Nephron progenitor cell (in vitro differentiated cells): ENCODE results near the gene EEF1A1.
"Not testable (repeated sequence)": the region's sequence is repeated elsewhere in the genome, so short reads cannot be mapped to it uniquely, and the experiment has no call there.

ENCODE experiments used
- DNase-seq: peaks from one replicate; pipeline ENCODE4 v3.0.0; 2021
- H3K27ac Mint-ChIP-seq: 2 replicates; pipeline ENCODE4 v1.8.0; 2021; ENCODE audit warnings: mild to moderate bottlenecking, moderate library complexity, mixed read lengths
- H3K27me3 Mint-ChIP-seq: 2 replicates; pipeline ENCODE4 v1.8.0; 2021; ENCODE audit warnings: mild to moderate bottlenecking, low read depth, mixed read lengths; ENCODE audit not compliant: poor library complexity
- H3K36me3 Mint-ChIP-seq: 2 replicates; pipeline ENCODE4 v1.8.0; 2021; ENCODE audit warnings: low read depth, mixed read lengths
- H3K4me1 Mint-ChIP-seq: 2 replicates; pipeline ENCODE4 v1.8.0; 2021; ENCODE audit warnings: mixed read lengths
- H3K4me3 Mint-ChIP-seq: 2 replicates; pipeline ENCODE4 v1.8.0; 2021; ENCODE audit warnings: mild to moderate bottlenecking, moderate library complexity, mixed read lengths
- H3K9me3 Mint-ChIP-seq: 2 replicates; pipeline ENCODE4 v1.8.0; 2021; ENCODE audit warnings: mild to moderate bottlenecking, moderate library complexity, mixed read lengths
- TF ChIP-seq, protein P1 (sequence below): fragments of 200-600 bp; sonication (generic); IDR thresholded peaks from 2 replicates; pipeline ENCODE4 v1.5.0; 2021; ENCODE audit warnings: antibody characterized with exemption

EEF1A1 gene

DNA sequence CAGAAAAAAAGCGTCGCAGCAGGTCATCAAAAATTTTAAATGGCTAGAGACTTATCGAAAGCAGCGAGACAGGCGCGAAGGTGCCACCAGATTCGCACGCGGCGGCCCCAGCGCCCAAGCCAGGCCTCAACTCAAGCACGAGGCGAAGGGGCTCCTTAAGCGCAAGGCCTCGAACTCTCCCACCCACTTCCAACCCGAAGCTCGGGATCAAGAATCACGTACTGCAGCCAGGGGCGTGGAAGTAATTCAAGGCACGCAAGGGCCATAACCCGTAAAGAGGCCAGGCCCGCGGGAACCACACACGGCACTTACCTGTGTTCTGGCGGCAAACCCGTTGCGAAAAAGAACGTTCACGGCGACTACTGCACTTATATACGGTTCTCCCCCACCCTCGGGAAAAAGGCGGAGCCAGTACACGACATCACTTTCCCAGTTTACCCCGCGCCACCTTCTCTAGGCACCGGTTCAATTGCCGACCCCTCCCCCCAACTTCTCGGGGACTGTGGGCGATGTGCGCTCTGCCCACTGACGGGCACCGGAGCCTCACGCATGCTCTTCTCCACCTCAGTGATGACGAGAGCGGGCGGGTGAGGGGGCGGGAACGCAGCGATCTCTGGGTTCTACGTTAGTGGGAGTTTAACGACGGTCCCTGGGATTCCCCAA, at the start of gene EEF1A1:
TSS of gene EEF1A1 (minus strand) at position 345 of the 663 bp plus-strand sequence. CDS start 1,006 bp downstream, outside the sequence.
- peak within 1 kb of the TSS; percentile 100 for H3K27ac Mint-ChIP-seq
- peaks cover 46% of the 10 kb centered on the region for H3K36me3 Mint-ChIP-seq
- peak; percentile 97 for DNase-seq
- TF ChIP-seq, protein P1, sequence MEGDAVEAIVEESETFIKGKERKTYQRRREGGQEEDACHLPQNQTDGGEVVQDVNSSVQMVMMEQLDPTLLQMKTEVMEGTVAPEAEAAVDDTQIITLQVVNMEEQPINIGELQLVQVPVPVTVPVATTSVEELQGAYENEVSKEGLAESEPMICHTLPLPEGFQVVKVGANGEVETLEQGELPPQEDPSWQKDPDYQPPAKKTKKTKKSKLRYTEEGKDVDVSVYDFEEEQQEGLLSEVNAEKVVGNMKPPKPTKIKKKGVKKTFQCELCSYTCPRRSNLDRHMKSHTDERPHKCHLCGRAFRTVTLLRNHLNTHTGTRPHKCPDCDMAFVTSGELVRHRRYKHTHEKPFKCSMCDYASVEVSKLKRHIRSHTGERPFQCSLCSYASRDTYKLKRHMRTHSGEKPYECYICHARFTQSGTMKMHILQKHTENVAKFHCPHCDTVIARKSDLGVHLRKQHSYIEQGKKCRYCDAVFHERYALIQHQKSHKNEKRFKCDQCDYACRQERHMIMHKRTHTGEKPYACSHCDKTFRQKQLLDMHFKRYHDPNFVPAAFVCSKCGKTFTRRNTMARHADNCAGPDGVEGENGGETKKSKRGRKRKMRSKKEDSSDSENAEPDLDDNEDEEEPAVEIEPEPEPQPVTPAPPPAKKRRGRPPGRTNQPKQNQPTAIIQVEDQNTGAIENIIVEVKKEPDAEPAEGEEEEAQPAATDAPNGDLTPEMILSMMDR, result no peak
- H3K9me3 Mint-ChIP-seq, result peaks cover 3% of the 10 kb centered on the region
- no peaks in the 10 kb centered on the region for H3K27me3 Mint-ChIP-seq
- H3K4me1 Mint-ChIP-seq, result peaks cover 41% of the 10 kb centered on the region
- peak within 1 kb of the TSS; percentile 99 for H3K4me3 Mint-ChIP-seq

DNA sequence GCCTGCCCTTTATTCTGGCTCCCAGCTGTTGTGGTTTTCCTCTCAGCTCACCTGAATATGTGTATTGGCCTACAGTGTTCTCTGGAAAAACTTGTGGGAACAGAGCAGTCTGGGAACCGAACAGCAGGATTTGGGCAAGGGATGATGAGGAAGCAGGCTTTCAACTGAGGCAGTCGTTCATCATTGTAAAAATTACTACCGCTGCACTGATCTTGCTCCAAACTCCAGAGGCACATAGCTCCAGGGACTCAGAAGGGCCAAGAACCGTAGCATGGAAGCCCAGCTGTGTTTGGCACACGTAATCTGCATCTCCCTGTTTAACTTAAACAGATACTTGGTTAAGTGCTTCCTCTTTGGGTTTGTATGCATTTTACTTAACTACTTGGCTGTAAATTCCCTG, 48.3 kb upstream of the EEF1A1 start:
- Mint-ChIP-seq H3K4me3 (no peak overlapping the region), H3K36me3 (no peaks in the 10 kb centered on the region), H3K27ac (no peak overlapping the region), H3K9me3 (peaks cover 11% of the 10 kb centered on the region), H3K4me1 (peaks cover 10% of the 10 kb centered on the region), H3K27me3 (peaks cover 2% of the 10 kb centered on the region)
- no peak for DNase-seq
- TF ChIP-seq, protein P1, result no peak

DNA sequence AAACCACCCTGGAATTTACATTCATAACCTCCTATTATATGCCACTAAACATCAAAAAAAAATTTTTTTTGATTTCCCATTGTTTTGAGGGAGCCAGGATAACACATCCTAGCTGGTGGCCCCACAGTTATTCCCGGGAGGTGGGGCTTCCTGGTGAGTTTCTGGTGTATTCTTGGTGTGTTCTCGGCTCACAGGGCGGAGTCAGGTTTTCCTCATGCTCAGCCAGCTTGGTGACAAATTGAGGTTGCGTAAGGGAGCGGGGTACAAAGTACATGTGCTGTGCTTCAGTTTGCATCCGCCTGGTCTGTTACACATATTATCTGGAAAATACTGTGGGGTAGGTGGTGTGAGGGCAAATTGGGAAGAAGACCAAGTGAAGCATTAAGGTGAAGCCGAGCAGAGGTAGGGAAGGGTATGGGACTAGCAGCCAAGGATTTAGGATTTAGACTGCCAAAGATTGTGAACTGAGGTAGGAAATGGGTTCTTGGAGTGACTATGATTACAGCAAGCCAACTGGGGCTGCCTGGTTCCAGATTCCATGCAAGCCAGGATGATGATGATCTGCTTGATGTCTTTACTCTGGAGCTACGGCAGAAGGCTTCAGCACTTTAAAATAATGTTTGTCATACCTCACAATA, 46.2 kb upstream of the EEF1A1 start:
- H3K9me3 Mint-ChIP-seq, result peaks cover 8% of the 10 kb centered on the region
- H3K27ac Mint-ChIP-seq, result peak overlapping the region; percentile 64

DNA sequence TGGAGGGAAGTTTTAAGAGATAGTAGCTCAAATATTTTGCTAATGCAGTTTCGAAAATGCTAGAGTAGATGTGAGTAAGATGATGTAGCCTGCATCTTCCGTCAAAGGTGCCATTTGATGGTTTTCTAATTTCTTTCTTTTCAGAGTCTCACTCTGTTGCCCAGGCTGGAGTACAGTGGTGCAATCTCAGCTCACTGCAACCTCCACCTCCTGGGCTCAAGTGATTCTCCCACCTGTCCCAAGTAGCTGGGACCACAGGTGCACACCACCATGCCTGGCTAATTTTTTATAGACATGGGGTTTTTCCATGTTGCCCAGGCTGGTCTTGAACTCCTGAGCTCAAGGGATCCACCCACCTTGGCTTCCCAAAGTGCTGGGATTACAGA, 45.6 kb upstream of the EEF1A1 start:
- not testable (repeated sequence) for H3K4me1 Mint-ChIP-seq, DNase-seq, H3K27ac Mint-ChIP-seq, H3K27me3 Mint-ChIP-seq, H3K36me3 Mint-ChIP-seq, H3K9me3 Mint-ChIP-seq, H3K4me3 Mint-ChIP-seq

More for the DNA sequence above, 46.2 kb upstream of the EEF1A1 start:
- H3K36me3 Mint-ChIP-seq, result no peaks in the 10 kb centered on the region
- TF ChIP-seq, protein P1, result no peak
- H3K27me3 Mint-ChIP-seq, result peaks cover 2% of the 10 kb centered on the region
- H3K4me3 Mint-ChIP-seq, result no peak overlapping the region
- DNase-seq, result no peak
- H3K4me1 Mint-ChIP-seq, result peaks cover 10% of the 10 kb centered on the region

DNA sequence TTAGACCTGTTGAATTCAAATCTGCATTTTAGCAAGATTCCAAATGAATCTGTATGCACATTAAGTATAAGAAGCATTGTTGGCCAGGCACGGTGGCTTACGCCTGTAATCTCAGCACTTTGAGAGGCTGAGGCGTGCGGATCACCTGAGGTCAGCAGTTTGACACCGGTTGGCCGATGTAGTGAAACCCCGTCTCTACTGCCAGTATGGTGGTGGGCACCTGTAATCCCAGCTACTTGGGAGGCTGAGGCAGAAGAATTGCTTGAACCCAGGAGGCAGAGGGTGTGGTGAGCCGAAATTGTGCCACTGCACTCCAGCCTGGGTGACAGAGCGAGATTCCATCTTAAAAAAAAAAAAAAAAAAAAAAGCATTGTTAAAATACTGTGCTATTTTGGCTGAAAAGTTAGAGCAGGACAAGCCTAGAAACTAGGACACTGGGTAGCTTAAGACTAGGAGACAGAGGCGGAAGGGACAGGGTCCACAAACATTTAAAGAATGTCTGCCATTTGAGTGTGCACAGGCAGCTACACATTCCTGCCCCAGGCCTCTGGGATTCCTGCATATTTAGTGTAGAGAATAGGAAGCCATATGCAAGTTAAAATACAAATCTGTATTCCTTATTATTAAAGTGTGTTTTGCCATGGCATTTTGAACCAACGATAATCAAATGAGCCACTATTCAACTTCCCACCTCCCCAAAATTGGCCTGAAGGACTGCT, 45.1 kb upstream of the EEF1A1 start:
- H3K4me1 Mint-ChIP-seq, result no peaks in the 10 kb centered on the region
- H3K4me3 Mint-ChIP-seq, result no peak overlapping the region
- H3K27me3 Mint-ChIP-seq, result peaks cover 2% of the 10 kb centered on the region
- no peaks in the 10 kb centered on the region for H3K36me3 Mint-ChIP-seq
- DNase-seq, result no peak
- H3K9me3 Mint-ChIP-seq, result no peaks in the 10 kb centered on the region
- no peak overlapping the region for H3K27ac Mint-ChIP-seq
- TF ChIP-seq, protein P1, result no peak

DNA sequence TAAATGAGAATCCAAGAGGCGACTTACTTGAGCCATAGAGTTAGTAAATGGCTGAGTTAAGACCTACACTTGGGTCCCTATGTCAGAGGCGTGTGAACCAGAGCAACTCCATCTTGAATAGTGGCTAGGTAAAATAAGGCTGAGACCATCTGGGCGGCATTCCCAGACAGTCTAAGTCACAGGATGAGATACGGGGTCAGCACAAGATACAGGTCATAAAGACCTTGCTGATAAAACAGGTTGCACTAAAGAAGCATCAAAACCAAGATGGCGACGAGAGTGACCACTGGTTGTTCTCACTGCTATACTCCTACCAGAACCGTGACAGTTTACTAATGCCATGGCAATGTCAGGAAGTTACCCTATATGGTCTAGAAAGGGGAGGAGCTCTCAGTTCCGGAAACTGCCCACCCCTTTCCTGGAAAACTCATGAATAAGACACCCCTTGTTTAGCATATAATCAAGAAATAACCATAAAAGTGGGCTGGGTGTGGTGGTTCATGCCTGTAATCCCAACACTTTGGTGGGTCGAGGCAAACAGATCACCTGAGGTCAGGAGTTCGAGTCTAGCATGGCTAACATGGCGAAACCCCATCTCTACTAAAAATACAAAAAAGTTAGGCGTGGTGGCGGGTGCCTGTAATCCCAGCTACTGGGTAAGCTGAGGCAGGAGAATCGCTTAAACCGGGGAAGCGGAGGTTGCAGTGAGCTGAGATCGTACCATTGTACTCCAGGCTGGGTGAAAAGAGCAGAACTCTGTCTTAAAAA, 43.9 kb upstream of the EEF1A1 start:
- H3K27me3 Mint-ChIP-seq, result peaks cover 2% of the 10 kb centered on the region
- H3K9me3 Mint-ChIP-seq, result no peaks in the 10 kb centered on the region
- TF ChIP-seq, protein P1, result no peak
- no peak overlapping the region for H3K27ac Mint-ChIP-seq
- no peaks in the 10 kb centered on the region for H3K4me1 Mint-ChIP-seq
- DNase-seq, result no peak
- no peaks in the 10 kb centered on the region for H3K36me3 Mint-ChIP-seq
- no peak overlapping the region for H3K4me3 Mint-ChIP-seq
